Right atrium auricular region (tissue), 2 donors: Measurements from ENCODE around the gene PIK3AP1. TPM values are rescaled to one million over a fixed set of nuclear protein-coding genes. Genes with fewer than 3 reads are reported as not detected.
A peak's percentile ranks its signal among the peaks of the same experiment; 100 is the strongest.

ENCODE experiments used
- DNase-seq: peaks from one replicate; pipeline ENCODE4 v3.0.0-alpha.2; 2019; ENCODE audit warnings: low spot score
- H3K27ac ChIP-seq, 2 donors: fragments of 200-600 bp; sonication (generic); 1 replicate in 1 of 2; 2 replicates in 1 of 2; pipeline ENCODE4 v1.5.1; 2016 to 2019
- H3K27me3 ChIP-seq, 2 donors: fragments of 200-600 bp; sonication (generic); one replicate each; pipeline versions ENCODE4 v1.5.1 to v1.6.0; 2017 to 2019
- H3K36me3 ChIP-seq: fragments of 200-600 bp; sonication (generic); one replicate; pipeline ENCODE4 v1.5.1; 2016
- H3K4me1 ChIP-seq, 2 donors: fragments of 200-600 bp; sonication (generic); one replicate each; pipeline versions ENCODE4 v1.5.1 to v1.6.0; 2017 to 2019
- H3K4me3 ChIP-seq, 2 donors: fragments of 200-600 bp; sonication (generic); 1 replicate in 1 of 2; 2 replicates in 1 of 2; pipeline ENCODE4 v1.5.1; 2017 to 2019; ENCODE audit warnings: mild to moderate bottlenecking in 1 of 2, moderate library complexity in 1 of 2
- H3K9me3 ChIP-seq, 2 donors: fragments of 200-600 bp; sonication (generic); one replicate each; pipeline ENCODE4 v1.5.1; 2019
- total RNA-seq, 2 donors: library from RNA; depleted of rRNA; stranded (reverse); fragments of >200 nt; gene quantifications; one replicate each; pipeline ENCODE4 v1.1.0, GENCODE V29; 2016
- TF ChIP-seq, protein P1 (sequence below), 2 donors: fragments of 200-600 bp; sonication (generic); IDR thresholded peaks; one replicate each; pipeline ENCODE4 v1.5.1; 2019; ENCODE audit warnings: antibody characterized with exemption in 2 of 2

The PIK3AP1 gene
- total RNA-seq, 2 donors from 2014 or later: 3.1 to 11.2 TPM

DNA sequence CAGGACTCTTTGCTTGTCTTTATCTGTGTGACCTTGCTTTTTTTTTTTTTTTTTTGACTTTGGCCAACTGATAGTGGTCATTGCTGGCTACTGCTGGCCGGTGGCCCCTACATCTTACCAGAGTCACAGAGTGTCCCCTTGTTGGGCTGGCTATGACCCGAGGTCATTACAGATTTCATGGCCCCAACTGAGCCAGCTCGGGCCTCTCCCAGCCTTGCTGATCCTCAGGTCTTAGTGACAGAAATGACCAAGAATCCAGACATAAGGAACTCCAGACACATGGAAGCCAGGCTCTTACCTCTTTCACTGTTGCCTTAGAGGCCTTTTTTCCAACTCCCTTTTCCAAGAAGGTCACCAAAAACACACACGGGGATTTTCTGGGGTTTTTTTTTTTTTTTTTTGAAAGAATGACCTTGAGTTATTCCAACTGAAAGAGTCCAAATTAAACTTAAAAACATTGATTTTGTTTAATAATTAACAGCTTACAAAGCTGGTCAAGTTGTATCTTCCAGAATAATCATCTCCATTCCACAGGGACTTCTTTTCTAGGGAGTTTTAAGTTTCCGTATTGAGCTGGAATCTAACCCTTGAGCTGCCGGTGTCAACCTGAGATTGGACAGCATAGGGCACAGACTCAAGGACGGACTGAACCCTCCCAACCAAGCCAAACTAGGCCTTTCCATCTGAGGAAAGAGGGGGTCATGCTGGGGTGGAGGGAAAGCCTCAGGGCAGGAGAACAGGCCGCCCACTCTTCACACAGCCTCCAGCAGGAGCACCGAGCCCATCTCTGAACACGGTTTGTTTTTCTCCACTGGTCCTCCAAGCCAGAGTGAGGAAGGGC is 43.8 kb downstream of the PIK3AP1 start:
- no peak for DNase-seq
- no peaks in the 10 kb centered on the region for H3K27me3 ChIP-seq
- no peak overlapping the region for H3K4me3 ChIP-seq
- H3K27ac ChIP-seq: no peak overlapping the region
- H3K4me1 ChIP-seq: no peaks in the 10 kb centered on the region
- TF ChIP-seq, protein P1, sequence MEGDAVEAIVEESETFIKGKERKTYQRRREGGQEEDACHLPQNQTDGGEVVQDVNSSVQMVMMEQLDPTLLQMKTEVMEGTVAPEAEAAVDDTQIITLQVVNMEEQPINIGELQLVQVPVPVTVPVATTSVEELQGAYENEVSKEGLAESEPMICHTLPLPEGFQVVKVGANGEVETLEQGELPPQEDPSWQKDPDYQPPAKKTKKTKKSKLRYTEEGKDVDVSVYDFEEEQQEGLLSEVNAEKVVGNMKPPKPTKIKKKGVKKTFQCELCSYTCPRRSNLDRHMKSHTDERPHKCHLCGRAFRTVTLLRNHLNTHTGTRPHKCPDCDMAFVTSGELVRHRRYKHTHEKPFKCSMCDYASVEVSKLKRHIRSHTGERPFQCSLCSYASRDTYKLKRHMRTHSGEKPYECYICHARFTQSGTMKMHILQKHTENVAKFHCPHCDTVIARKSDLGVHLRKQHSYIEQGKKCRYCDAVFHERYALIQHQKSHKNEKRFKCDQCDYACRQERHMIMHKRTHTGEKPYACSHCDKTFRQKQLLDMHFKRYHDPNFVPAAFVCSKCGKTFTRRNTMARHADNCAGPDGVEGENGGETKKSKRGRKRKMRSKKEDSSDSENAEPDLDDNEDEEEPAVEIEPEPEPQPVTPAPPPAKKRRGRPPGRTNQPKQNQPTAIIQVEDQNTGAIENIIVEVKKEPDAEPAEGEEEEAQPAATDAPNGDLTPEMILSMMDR (IDR thresholded peaks at IDR 0.05): no peak
- H3K36me3 ChIP-seq: no peaks in the 10 kb centered on the region
- H3K9me3 ChIP-seq: no peaks in the 10 kb centered on the region

DNA sequence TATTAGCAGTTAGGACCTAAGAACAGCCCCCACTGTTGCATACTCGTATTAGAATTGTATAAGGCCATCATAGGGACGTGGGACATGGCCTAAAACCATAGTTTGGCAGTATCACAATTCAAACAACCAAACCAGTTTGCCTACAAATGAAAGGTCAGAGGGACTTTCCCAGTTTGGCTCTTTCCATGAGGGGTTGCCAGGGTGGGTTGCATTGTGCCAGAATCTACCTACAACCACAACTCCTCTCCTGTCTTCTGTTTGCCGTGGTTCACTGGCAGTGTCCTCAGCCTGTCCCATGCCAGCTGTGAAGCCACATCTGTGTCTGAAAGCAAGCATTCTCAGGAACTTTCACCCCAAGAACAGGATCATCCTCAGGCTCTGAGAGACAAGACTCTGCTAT is 44.5 kb downstream of the PIK3AP1 start:
- no peak overlapping the region for H3K27ac ChIP-seq
- no peaks in the 10 kb centered on the region for H3K27me3 ChIP-seq
- DNase-seq: no peak
- TF ChIP-seq, protein P1 (IDR thresholded peaks at IDR 0.05): no peak
- no peaks in the 10 kb centered on the region for H3K36me3 ChIP-seq
- no peaks in the 10 kb centered on the region for H3K9me3 ChIP-seq
- H3K4me3 ChIP-seq: no peak overlapping the region
- H3K4me1 ChIP-seq: no peaks in the 10 kb centered on the region

DNA sequence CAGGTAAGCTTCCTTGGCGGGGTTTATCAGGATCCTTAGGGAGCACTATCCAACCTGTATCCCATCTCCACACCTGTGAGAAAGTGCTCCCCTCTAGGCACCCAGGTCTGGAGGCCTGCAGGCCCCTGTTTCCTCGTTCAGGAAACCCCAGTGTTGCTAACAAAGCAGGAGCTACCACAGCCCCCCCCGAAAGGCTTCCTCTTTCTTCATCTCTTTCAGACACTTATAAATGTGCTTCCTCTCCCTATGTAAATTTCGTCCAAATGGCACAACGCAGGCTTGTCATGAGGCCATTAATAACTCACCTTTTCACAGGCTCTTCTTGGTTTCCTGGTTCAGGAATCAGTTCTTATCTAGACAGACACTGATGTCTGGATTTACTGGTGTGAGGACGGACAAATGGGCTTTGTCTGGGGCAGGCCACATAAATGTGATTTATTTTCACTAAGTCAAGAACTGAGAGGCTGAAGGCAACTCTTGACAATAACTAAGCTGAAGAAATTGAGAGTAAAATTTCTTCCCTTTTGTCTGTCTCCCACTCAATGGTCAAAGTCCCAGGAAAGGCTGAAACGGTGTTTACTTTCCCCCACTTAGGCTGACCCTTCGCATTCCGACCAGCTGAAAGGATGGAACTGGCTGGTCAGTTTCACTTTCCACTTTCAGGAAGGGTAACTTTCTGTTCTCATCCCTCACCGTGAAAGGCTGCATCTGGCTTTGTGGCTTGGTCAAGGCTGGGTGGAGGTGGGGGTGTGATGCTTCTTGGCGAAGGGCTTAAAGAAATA is 46.8 kb downstream of the PIK3AP1 start:
- Histone ChIP-seq H3K4me1 (peaks cover 0 to 5% of the 10 kb centered on the region in 2 donors), H3K4me3 (peak overlapping the region in 1 of 2 donors; percentile 8), H3K27ac (peak overlapping the region in 1 of 2 donors; percentile 29)

DNA sequence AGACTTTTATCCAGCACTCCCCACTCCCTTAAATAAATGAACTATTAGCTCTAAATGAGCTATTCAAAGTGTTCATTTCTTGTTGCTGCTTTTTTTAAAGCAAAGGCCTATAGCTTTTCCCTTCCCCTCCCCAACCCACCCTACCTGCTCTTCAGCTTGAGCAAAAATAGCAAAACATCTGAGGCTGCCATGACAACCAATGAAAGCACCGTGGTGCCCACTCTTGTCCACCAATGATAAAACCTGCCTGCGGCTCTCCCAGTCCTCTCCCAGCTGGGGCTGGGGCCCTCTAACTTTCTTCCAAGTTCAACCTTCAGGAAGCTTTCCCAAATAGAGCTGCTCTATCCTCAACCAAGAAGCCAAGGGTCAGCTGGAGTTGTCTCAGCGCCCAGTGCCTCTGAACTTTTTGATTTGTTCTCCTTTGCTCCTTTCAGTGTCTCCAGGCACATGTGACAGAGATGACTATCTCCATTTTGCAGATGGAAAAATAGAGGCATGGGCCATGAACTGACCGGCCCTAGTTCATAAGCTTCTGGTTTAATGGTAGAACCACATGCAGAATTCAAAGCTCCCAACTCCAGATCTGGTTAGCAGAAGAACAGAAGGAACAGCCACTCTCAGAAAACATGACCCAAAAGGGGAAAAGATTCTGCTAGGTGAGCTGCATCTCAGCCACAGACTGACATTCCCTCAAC is 47.7 kb downstream of the PIK3AP1 start:
- no peak for DNase-seq
- Histone ChIP-seq H3K27me3 (no peaks in the 10 kb centered on the region), H3K9me3 (no peaks in the 10 kb centered on the region), H3K27ac (no peak overlapping the region), H3K4me3 (no peak overlapping the region), H3K4me1 (peaks cover 0 to 5% of the 10 kb centered on the region in 2 donors), H3K36me3 (no peaks in the 10 kb centered on the region)
- TF ChIP-seq, protein P1 (IDR thresholded peaks at IDR 0.05): no peak

More for the DNA sequence above, 46.8 kb downstream of the PIK3AP1 start:
- TF ChIP-seq, protein P1 (IDR thresholded peaks at IDR 0.05): no peak
- H3K9me3 ChIP-seq: no peaks in the 10 kb centered on the region
- H3K27me3 ChIP-seq: no peaks in the 10 kb centered on the region
- no peaks in the 10 kb centered on the region for H3K36me3 ChIP-seq
- no peak for DNase-seq

DNA sequence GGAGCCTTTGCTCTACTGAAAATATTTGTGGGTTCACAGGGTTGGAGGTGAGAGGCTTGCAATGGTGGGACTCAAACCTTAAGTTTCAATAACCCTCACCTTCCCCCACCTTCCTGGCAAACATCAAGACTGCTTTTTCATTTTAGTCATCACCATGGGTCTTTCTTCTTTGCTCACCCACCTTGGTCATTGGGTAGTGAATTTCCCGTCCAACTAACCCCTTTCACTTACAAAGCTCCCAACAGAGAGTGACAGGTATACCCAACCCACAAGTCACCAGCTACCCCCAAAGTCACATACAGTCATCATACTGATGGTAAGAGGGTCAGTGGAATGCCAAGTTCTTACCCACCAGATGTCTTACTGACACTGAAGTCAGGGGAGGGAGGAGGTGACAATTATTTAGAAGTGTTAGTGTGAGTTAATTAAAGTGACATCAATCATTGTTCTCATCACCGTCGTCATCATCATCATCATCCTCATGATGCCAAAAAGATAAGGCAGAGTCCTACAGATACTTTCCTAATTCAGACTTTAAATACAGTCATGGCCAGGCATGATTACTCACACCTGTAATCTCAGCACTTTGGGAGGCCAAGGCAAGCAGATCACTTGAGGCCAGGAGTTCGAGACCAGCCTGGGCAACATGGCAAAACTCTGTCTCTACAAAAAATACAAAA is 49.0 kb downstream of the PIK3AP1 start:
- H3K9me3 ChIP-seq: no peaks in the 10 kb centered on the region
- H3K27me3 ChIP-seq: no peaks in the 10 kb centered on the region
- TF ChIP-seq, protein P1 (IDR thresholded peaks at IDR 0.05): no peak
- H3K4me1 ChIP-seq: peaks cover 0 to 5% of the 10 kb centered on the region in 2 donors
- no peak for DNase-seq
- no peaks in the 10 kb centered on the region for H3K36me3 ChIP-seq
- H3K27ac ChIP-seq: no peak overlapping the region
- H3K4me3 ChIP-seq: no peak overlapping the region
